Measurements from ENCODE around the gene CARD14. TPM values are rescaled to one million over a fixed set of nuclear protein-coding genes. Genes with fewer than 3 reads are reported as not detected.

The CARD14 gene
- total and polyA plus RNA-seq, 2 donors (not counting 1 experiment from before 2014, with no cell fraction given): not detected

DNA sequence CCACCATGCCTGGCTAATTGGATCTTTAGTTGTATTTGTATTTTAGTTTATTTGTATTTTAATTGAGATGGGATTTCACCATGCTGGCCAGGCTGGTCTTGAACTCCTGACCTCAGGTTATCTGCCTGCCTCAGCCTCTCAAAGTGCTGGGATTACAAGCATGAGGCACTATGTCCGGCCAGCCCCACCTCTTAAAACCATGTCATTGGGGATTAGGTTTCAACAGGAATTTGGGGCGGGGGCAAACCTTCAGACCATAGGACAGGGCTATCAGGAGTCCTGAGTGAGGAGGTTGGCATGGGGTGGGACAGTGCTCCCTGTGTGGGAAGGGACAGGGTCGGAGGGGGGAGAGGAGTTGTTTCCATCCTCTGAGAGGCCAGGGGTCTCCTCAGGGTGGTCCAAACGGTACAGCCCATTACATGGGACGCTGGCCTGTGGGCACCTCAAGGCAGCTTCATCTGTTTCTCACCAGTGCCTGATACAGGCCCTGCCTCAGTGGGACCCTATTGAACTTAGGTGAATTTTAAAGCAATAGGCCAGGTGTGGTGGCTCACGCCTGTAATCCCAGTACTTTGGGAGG lies 46.8 kb upstream of the CARD14 start:
- no peaks in the 10 kb centered on the region for H4K20me1 ChIP-seq (ENCODE audit: control insufficient read depth, insufficient read depth, low read length, poor library complexity, severe bottlenecking)
- WGBS (ENCODE audit: insufficient coverage): 81% methylated on average over 4 of the region's 6 CpGs
- no peak overlapping the region for H3K4me3 ChIP-seq (ENCODE audit: control extremely low read depth in 1 of 5, extremely low read depth in 1 of 5, insufficient read depth in 1 of 5, low read depth in 2 of 5, low read length in 4 of 5)
- H3K9me3 ChIP-seq (ENCODE audit: control extremely low read depth in 1 of 3, control insufficient read depth in 2 of 3, insufficient read depth in 1 of 3, low read length in 2 of 3): no peaks in the 10 kb centered on the region
- no peak overlapping the region for H3K4me2 ChIP-seq (replicated peaks; ENCODE audit: low read depth, low read length, poor library complexity, severe bottlenecking)
- no peak overlapping the region for H3K27ac ChIP-seq (ENCODE audit: low read length in 2 of 2)
- ChIA-PET POLR2A (no interaction called here), CTCF (no interaction called here)
- intact Hi-C loops (cut with micrococcal nuclease): no loop called here
- no peaks in the 10 kb centered on the region for H3K4me1 Mint-ChIP-seq
- no peak for TF ChIP-seq CTCF (IDR thresholded peaks at IDR 0.05)
- TF ChIP-seq EZH2 (IDR thresholded peaks at IDR 0.05; ENCODE audit: borderline replicate concordance, insufficient read depth, low read depth, low read length, poor library complexity, severe bottlenecking): no peak
- no peak overlapping the region for H3K9ac ChIP-seq (ENCODE audit: low read length)
- H2AFZ ChIP-seq (ENCODE audit: insufficient read depth, low read depth, low read length, poor library complexity, severe bottlenecking): no peak overlapping the region
- no peak overlapping the region for H3K4me3 Mint-ChIP-seq
- H3K36me3 ChIP-seq (replicated peaks in 1 of 2; ENCODE audit: control extremely low read depth in 1 of 2, control insufficient read depth in 1 of 2, extremely low read depth in 1 of 2, insufficient read depth in 2 of 2, low read length in 1 of 2): no peaks in the 10 kb centered on the region
- no peak for DNase-seq
- H3K4me1 ChIP-seq (ENCODE audit: control insufficient read depth in 2 of 2, insufficient read depth in 2 of 2, low read length in 2 of 2): no peaks in the 10 kb centered on the region
- H3K27me3 Mint-ChIP-seq: peaks cover 7% of the 10 kb centered on the region
- no peaks in the 10 kb centered on the region for H3K79me2 ChIP-seq (ENCODE audit: control insufficient read depth, insufficient read depth, low read length)
- peaks cover 0 to 7% (median 1%) of the 10 kb centered on the region in 4 experiments for H3K27me3 ChIP-seq (replicated peaks in 1 of 4; ENCODE audit: control extremely low read depth in 1 of 4, control insufficient read depth in 3 of 4, insufficient read depth in 4 of 4, low read length in 3 of 4)
- no peak for ATAC-seq (ENCODE audit: low read depth)
- no peak overlapping the region for H3K27ac Mint-ChIP-seq
- no peaks in the 10 kb centered on the region for H3K9me3 Mint-ChIP-seq (ENCODE audit: insufficient read depth)

- Histone ChIP-seq H3K4me3 (ENCODE audit: control extremely low read depth in 1 of 5, extremely low read depth in 1 of 5, insufficient read depth in 1 of 5, low read depth in 2 of 5, low read length in 4 of 5) (no peak overlapping the region), H4K20me1 (ENCODE audit: control insufficient read depth, insufficient read depth, low read length, poor library complexity, severe bottlenecking) (no peaks in the 10 kb centered on the region), H3K27ac (ENCODE audit: low read length in 2 of 2) (no peak overlapping the region), H3K9me3 (ENCODE audit: control extremely low read depth in 1 of 3, control insufficient read depth in 2 of 3, insufficient read depth in 1 of 3, low read length in 2 of 3) (no peaks in the 10 kb centered on the region), H2AFZ (ENCODE audit: insufficient read depth, low read depth, low read length, poor library complexity, severe bottlenecking) (no peak overlapping the region), H3K36me3 (replicated peaks in 1 of 2; ENCODE audit: control extremely low read depth in 1 of 2, control insufficient read depth in 1 of 2, extremely low read depth in 1 of 2, insufficient read depth in 2 of 2, low read length in 1 of 2) (no peaks in the 10 kb centered on the region), H3K27me3 (replicated peaks in 1 of 4; ENCODE audit: control extremely low read depth in 1 of 4, control insufficient read depth in 3 of 4, insufficient read depth in 4 of 4, low read length in 3 of 4) (peaks cover 0 to 7% (median 1%) of the 10 kb centered on the region in 4 experiments), H3K4me1 (ENCODE audit: control insufficient read depth in 2 of 2, insufficient read depth in 2 of 2, low read length in 2 of 2) (no peaks in the 10 kb centered on the region), H3K79me2 (ENCODE audit: control insufficient read depth, insufficient read depth, low read length) (no peaks in the 10 kb centered on the region), H3K9ac (ENCODE audit: low read length) (no peak overlapping the region), H3K4me2 (replicated peaks; ENCODE audit: low read depth, low read length, poor library complexity, severe bottlenecking) (no peak overlapping the region)
- no peak overlapping the region for H3K27ac Mint-ChIP-seq
- CTCF ChIA-PET: no interaction called here
- no peaks in the 10 kb centered on the region for H3K4me1 Mint-ChIP-seq
- 90% methylated on average over 12 of the region's 15 CpGs for WGBS (ENCODE audit: insufficient coverage)
- no peaks in the 10 kb centered on the region for H3K9me3 Mint-ChIP-seq (ENCODE audit: insufficient read depth)
- TF ChIP-seq CTCF (IDR thresholded peaks at IDR 0.05) (no peak), EZH2 (IDR thresholded peaks at IDR 0.05; ENCODE audit: borderline replicate concordance, insufficient read depth, low read depth, low read length, poor library complexity, severe bottlenecking) (no peak)
- POLR2A ChIA-PET: no interaction called here
- ATAC-seq (ENCODE audit: low read depth) (no peak), DNase-seq (no peak)
- H3K4me3 Mint-ChIP-seq: no peak overlapping the region
- intact Hi-C loops (cut with micrococcal nuclease): no loop called here
- H3K27me3 Mint-ChIP-seq: peaks cover 7% of the 10 kb centered on the region
These were observed 46.0 kb upstream of the CARD14 start for GRCh38 chr17:80123791-80124190.

Measured in B cell (primary cell).